Activated T-helper 9 cell treated with anti-CD3 and anti-CD28 coated beads, Interleukin-2, amount 50 U/mL, for 16 hours (primary cell): ENCODE results near the gene RBM19.

Source experiments
- DNase-seq: peaks from one replicate; pipeline ENCODE4 v3.0.0-alpha.2; 2020; ENCODE audit warnings: low read depth

RBM19 gene

GRCh38 chr12:113899561-113900471, 66.3 kb downstream of the RBM19 start:
- DNase-seq = no peak

GRCh38 chr12:113899042-113899560, 67.0 kb downstream of the RBM19 start:
- DNase-seq = no peak

GRCh38 chr12:113898466-113898865, 67.7 kb downstream of the RBM19 start:
- DNase-seq = no peak

- DNase-seq = no peak
Measured at GRCh38 chr12:113897406-113897805, 68.7 kb downstream of the RBM19 start.

GRCh38 chr12:113896841-113897240, 69.3 kb downstream of the RBM19 start:
- DNase-seq = no peak

- no peak for DNase-seq
Measured at GRCh38 chr12:113896194-113896593, 69.9 kb downstream of the RBM19 start.

- no peak for DNase-seq
Measured at GRCh38 chr12:113895176-113895575, 70.9 kb downstream of the RBM19 start.

- DNase-seq = no peak
Measured at GRCh38 chr12:113894697-113895096, 71.4 kb downstream of the RBM19 start.

GRCh38 chr12:113893221-113893620, 72.9 kb downstream of the RBM19 start:
- DNase-seq = no peak

GRCh38 chr12:113892556-113892955, 73.6 kb downstream of the RBM19 start:
- DNase-seq = no peak

- no peak for DNase-seq
Measured at GRCh38 chr12:113891739-113892520, 74.2 kb downstream of the RBM19 start.

GRCh38 chr12:113891167-113891692, 74.9 kb downstream of the RBM19 start:
- DNase-seq = no peak

GRCh38 chr12:113889891-113890581, 76.1 kb downstream of the RBM19 start:
- DNase-seq = no peak

GRCh38 chr12:113889076-113889475, 77.0 kb downstream of the RBM19 start:
- DNase-seq = no peak

- DNase-seq = no peak
Measured at GRCh38 chr12:113888435-113888834, 77.7 kb downstream of the RBM19 start.

- no peak for DNase-seq
Measured at GRCh38 chr12:113887906-113888305, 78.2 kb downstream of the RBM19 start.

- DNase-seq = no peak
Measured at GRCh38 chr12:113886721-113887120, 79.4 kb downstream of the RBM19 start.

GRCh38 chr12:113884392-113884791, 81.7 kb downstream of the RBM19 start:
- no peak for DNase-seq

- DNase-seq = no peak
Measured at GRCh38 chr12:113882690-113883089, 83.4 kb downstream of the RBM19 start.

- no peak for DNase-seq
Measured at GRCh38 chr12:113880988-113881962, 84.8 kb downstream of the RBM19 start.

GRCh38 chr12:113880326-113880725, 85.8 kb downstream of the RBM19 start:
- DNase-seq = no peak
